Measurements from ENCODE around the gene RAB37. TPM values are rescaled to one million over a fixed set of nuclear protein-coding genes. Genes with fewer than 3 reads are reported as not detected.

Gene RAB37
- total RNA-seq, 2 donors from 2014 or later: 0.89 to 0.90 TPM

GRCh38 chr17:74715144-74715543 is 21.9 kb upstream of the RAB37 start:
- H3K4me1 ChIP-seq: no peaks in the 10 kb centered on the region
- TF ChIP-seq CTCF (IDR thresholded peaks at IDR 0.05): no peak
- H3K36me3 ChIP-seq: no peaks in the 10 kb centered on the region
- H3K27me3 ChIP-seq: no peaks in the 10 kb centered on the region
- no peak overlapping the region for H3K27ac ChIP-seq
- no peaks in the 10 kb centered on the region for H3K9me3 ChIP-seq
- no peak overlapping the region for H3K4me3 ChIP-seq
- no peak for DNase-seq (ENCODE audit: low spot score)

- no peaks in the 10 kb centered on the region for H3K36me3 ChIP-seq
- H3K27ac ChIP-seq: no peak overlapping the region
- H3K9me3 ChIP-seq: no peaks in the 10 kb centered on the region
- no peaks in the 10 kb centered on the region for H3K27me3 ChIP-seq
- H3K4me1 ChIP-seq: no peaks in the 10 kb centered on the region
- no peak overlapping the region for H3K4me3 ChIP-seq
- TF ChIP-seq CTCF (IDR thresholded peaks at IDR 0.05): no peak
- no peak for DNase-seq (ENCODE audit: low spot score)
Observed at GRCh38 chr17:74720506-74720905, 16.6 kb upstream of the RAB37 start.

- Histone ChIP-seq H3K27me3 (no peaks in the 10 kb centered on the region), H3K27ac (no peak overlapping the region), H3K4me3 (no peak overlapping the region), H3K4me1 (no peaks in the 10 kb centered on the region), H3K9me3 (no peaks in the 10 kb centered on the region), H3K36me3 (no peaks in the 10 kb centered on the region)
- TF ChIP-seq CTCF (IDR thresholded peaks at IDR 0.05): no peak
- DNase-seq (ENCODE audit: low spot score): no peak
Observed at GRCh38 chr17:74722782-74723181, 14.3 kb upstream of the RAB37 start.

- H3K27ac ChIP-seq: no peak overlapping the region
- no peak for DNase-seq (ENCODE audit: low spot score)
- H3K9me3 ChIP-seq: no peaks in the 10 kb centered on the region
- TF ChIP-seq CTCF (IDR thresholded peaks at IDR 0.05): no peak
- H3K27me3 ChIP-seq: no peaks in the 10 kb centered on the region
- H3K4me1 ChIP-seq: no peaks in the 10 kb centered on the region
- no peak overlapping the region for H3K4me3 ChIP-seq
- no peaks in the 10 kb centered on the region for H3K36me3 ChIP-seq
Observed at GRCh38 chr17:74723891-74724290, 13.2 kb upstream of the RAB37 start.

- Histone ChIP-seq H3K27me3 (no peaks in the 10 kb centered on the region), H3K9me3 (no peaks in the 10 kb centered on the region), H3K4me1 (no peaks in the 10 kb centered on the region), H3K27ac (no peak overlapping the region), H3K4me3 (no peak overlapping the region), H3K36me3 (no peaks in the 10 kb centered on the region)
- no peak for TF ChIP-seq CTCF (IDR thresholded peaks at IDR 0.05)
- no peak for DNase-seq (ENCODE audit: low spot score)
Observed at GRCh38 chr17:74725111-74725510, 11.9 kb upstream of the RAB37 start.

- H3K27ac ChIP-seq: no peak overlapping the region
- H3K36me3 ChIP-seq: no peaks in the 10 kb centered on the region
- no peaks in the 10 kb centered on the region for H3K9me3 ChIP-seq
- H3K4me3 ChIP-seq: no peak overlapping the region
- no peaks in the 10 kb centered on the region for H3K27me3 ChIP-seq
- DNase-seq (ENCODE audit: low spot score): no peak
- H3K4me1 ChIP-seq: no peaks in the 10 kb centered on the region
- TF ChIP-seq CTCF (IDR thresholded peaks at IDR 0.05): no peak
Observed at GRCh38 chr17:74728033-74728701, 8.9 kb upstream of the RAB37 start.
